WERI-Rb-1 (cell line): ENCODE results near the gene MAP4K4.

Source experiments
- DNase-seq: peaks from one replicate; pipeline ENCODE4 v3.0.0-alpha.2; 2020
- H3K27ac ChIP-seq: fragments of 250-450 bp; sonication (Bioruptor Pico); 2 replicates; pipeline ENCODE4 v1.5.1; 2020; ENCODE audit warnings: mild to moderate bottlenecking, moderate library complexity
- H3K27me3 ChIP-seq: fragments of 250-450 bp; sonication (Bioruptor Pico); 2 replicates; pipeline ENCODE4 v1.5.1; 2021; ENCODE audit warnings: mild to moderate bottlenecking, low read depth, moderate library complexity; ENCODE audit not compliant: insufficient read depth, severe bottlenecking
- H3K36me3 ChIP-seq: fragments of 250-450 bp; sonication (Bioruptor Pico); 2 replicates; pipeline ENCODE4 v1.5.1; 2020; ENCODE audit warnings: mild to moderate bottlenecking, moderate library complexity
- H3K4me3 ChIP-seq: 2 replicates; pipeline ENCODE4 v1.5.1; 2011; ENCODE audit warnings: low read depth, mild to moderate bottlenecking, control low read depth, low read length
- H3K9me3 ChIP-seq: fragments of 250-450 bp; sonication (Bioruptor Pico); 2 replicates; pipeline ENCODE4 v1.5.1; 2021; ENCODE audit warnings: mild to moderate bottlenecking, moderate library complexity; ENCODE audit not compliant: severe bottlenecking
- CTCF ChIP-seq: IDR thresholded peaks from 2 replicates; pipeline ENCODE4 v1.5.1; 2011; ENCODE audit warnings: low read depth, mild to moderate bottlenecking, control low read depth, inconsistent platforms, low read length

The MAP4K4 gene

GRCh38 chr2:101736861-101737291 is 39.4 kb downstream of the MAP4K4 start:
- Histone ChIP-seq H3K27ac (no peak overlapping the region), H3K9me3 (no peaks in the 10 kb centered on the region), H3K4me3 (no peak overlapping the region), H3K27me3 (no peaks in the 10 kb centered on the region), H3K36me3 (no peaks in the 10 kb centered on the region)
- no peak for TF ChIP-seq CTCF
- DNase-seq, result no peak

GRCh38 chr2:101737478-101738255 is 40.2 kb downstream of the MAP4K4 start:
- Histone ChIP-seq H3K27ac (no peak overlapping the region), H3K27me3 (no peaks in the 10 kb centered on the region), H3K36me3 (no peaks in the 10 kb centered on the region), H3K9me3 (no peaks in the 10 kb centered on the region), H3K4me3 (no peak overlapping the region)
- TF ChIP-seq CTCF, result no peak
- DNase-seq, result no peak

GRCh38 chr2:101738649-101739048 is 41.1 kb downstream of the MAP4K4 start:
- Histone ChIP-seq H3K36me3 (peaks cover under 1% of the 10 kb centered on the region; the same call in 1 of the 2 replicates), H3K4me3 (no peak overlapping the region), H3K27me3 (no peaks in the 10 kb centered on the region), H3K9me3 (no peaks in the 10 kb centered on the region), H3K27ac (no peak overlapping the region)
- TF ChIP-seq CTCF, result no peak
- DNase-seq, result no peak

GRCh38 chr2:101740555-101740964 is 43.1 kb downstream of the MAP4K4 start:
- Histone ChIP-seq H3K27ac (no peak overlapping the region), H3K4me3 (no peak overlapping the region), H3K27me3 (no peaks in the 10 kb centered on the region), H3K36me3 (peaks cover 5% of the 10 kb centered on the region; the same call in 1 of the 2 replicates), H3K9me3 (no peaks in the 10 kb centered on the region)
- no peak for DNase-seq
- no peak for TF ChIP-seq CTCF

GRCh38 chr2:101741775-101742520 is 44.4 kb downstream of the MAP4K4 start:
- Histone ChIP-seq H3K27ac (no peak overlapping the region), H3K36me3 (peaks cover 5% of the 10 kb centered on the region; the same call in 1 of the 2 replicates), H3K27me3 (no peaks in the 10 kb centered on the region), H3K9me3 (no peaks in the 10 kb centered on the region), H3K4me3 (no peak overlapping the region)
- TF ChIP-seq CTCF, result no peak
- no peak for DNase-seq
